GM18508 (cell line): Measurements from ENCODE around the gene BOD1L2.

Source experiments
- ATAC-seq: cut with Tn5 transposase; IDR thresholded peaks from one replicate; pipeline ENCODE4 v1.9.1; 2021; ENCODE audit warnings: moderate number of reproducible peaks; ENCODE audit not compliant: insufficient read depth, unreplicated experiment

The BOD1L2 gene

GRCh38 chr18:57146956-57147636 is at the start of gene BOD1L2:
TSS of gene BOD1L2 (plus strand) at chr18:57147087. CDS start at chr18:57147313, 226 bp downstream.
- no peak for ATAC-seq

GRCh38 chr18:57107140-57107832 is 39.6 kb upstream of the BOD1L2 start:
- ATAC-seq = no peak

GRCh38 chr18:57110290-57110689 is 36.6 kb upstream of the BOD1L2 start:
- ATAC-seq = no peak

- ATAC-seq = no peak
These were observed 33.0 kb upstream of the BOD1L2 start for GRCh38 chr18:57113799-57114420.

- no peak for ATAC-seq
These were observed 30.2 kb upstream of the BOD1L2 start for GRCh38 chr18:57116598-57117132.

GRCh38 chr18:57121542-57122112 is 25.3 kb upstream of the BOD1L2 start:
- ATAC-seq = no peak

- ATAC-seq = no peak
These were observed 23.9 kb upstream of the BOD1L2 start for GRCh38 chr18:57122936-57123510.

- no peak for ATAC-seq
These were observed 21.3 kb upstream of the BOD1L2 start for GRCh38 chr18:57125627-57126026.

- ATAC-seq = no peak
These were observed 18.5 kb upstream of the BOD1L2 start for GRCh38 chr18:57128220-57128932.

GRCh38 chr18:57131101-57131500 is 15.8 kb upstream of the BOD1L2 start:
- no peak for ATAC-seq

- ATAC-seq = no peak
These were observed 15.1 kb upstream of the BOD1L2 start for GRCh38 chr18:57131782-57132181.

GRCh38 chr18:57134618-57135135 is 12.2 kb upstream of the BOD1L2 start:
- ATAC-seq = no peak

GRCh38 chr18:57135699-57136098 is 11.2 kb upstream of the BOD1L2 start:
- no peak for ATAC-seq

- ATAC-seq = no peak
These were observed 9.0 kb upstream of the BOD1L2 start for GRCh38 chr18:57137847-57138246.

- ATAC-seq = no peak
These were observed 5.4 kb upstream of the BOD1L2 start for GRCh38 chr18:57141208-57142129.

- no peak for ATAC-seq
These were observed 4.6 kb upstream of the BOD1L2 start for GRCh38 chr18:57142324-57142723.

GRCh38 chr18:57143265-57143664 is 3.6 kb upstream of the BOD1L2 start:
- no peak for ATAC-seq

GRCh38 chr18:57148263-57148662 is 1.4 kb downstream of the BOD1L2 start:
- ATAC-seq = no peak

GRCh38 chr18:57149051-57149450 is 2.2 kb downstream of the BOD1L2 start:
- no peak for ATAC-seq
